ENCODE data around the gene CDIPT. TPM values are rescaled to one million over a fixed set of nuclear protein-coding genes. Genes with fewer than 3 reads are reported as not detected.
A peak's percentile ranks its signal among the peaks of the same experiment; 100 is the strongest.

Gene CDIPT
- total RNA-seq, 3 donors from 2014 or later (not counting 1 experiment from before 2014, with no cell fraction given) = 42.3 to 66.9 (median 53.0) TPM

DNA sequence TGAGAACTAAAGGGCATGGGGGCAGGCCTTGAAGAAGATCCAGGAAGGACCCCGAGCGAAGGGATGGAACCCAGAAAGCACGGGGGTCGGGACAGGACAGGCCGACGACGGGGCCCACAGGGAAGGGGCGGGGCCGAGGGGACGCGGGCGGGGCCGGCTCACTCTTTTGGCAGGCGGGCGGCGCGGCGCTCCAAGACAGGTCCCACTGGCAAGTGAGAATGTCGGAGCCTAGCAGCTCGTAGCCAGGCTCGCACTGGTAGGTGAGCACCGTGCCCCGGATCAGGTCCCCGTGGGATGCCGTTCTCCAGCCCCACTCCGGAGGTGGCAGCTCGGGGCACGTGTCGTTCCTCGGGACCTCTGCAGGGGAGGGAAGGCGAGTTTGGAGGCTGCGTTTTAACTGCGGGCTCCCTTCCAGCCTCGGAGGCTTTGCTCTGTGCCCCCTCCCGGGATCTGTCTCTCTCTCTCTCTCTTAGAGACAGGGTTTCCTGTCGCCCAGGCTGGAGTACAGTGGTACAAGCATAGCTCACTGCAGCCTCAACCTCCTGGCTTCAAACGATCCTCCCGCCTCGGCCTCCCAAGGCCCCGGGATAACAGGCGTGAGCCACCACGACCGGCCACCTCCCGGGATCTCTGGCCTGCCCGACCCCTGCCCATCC lies 13.7 kb upstream of the CDIPT start:
- Mint-ChIP-seq H3K27me3 (ENCODE audit: low read depth in 2 of 2) (peaks cover 18% of the 10 kb centered on the region in 2 donors), H3K4me3 (peak overlapping the region; percentile 74), H3K9me3 (no peaks in the 10 kb centered on the region), H3K27ac (no peak overlapping the region), H3K4me1 (peaks cover 7 to 24% of the 10 kb centered on the region in 2 donors), H3K36me3 (no peaks in the 10 kb centered on the region)
- intact Hi-C loops (cut with micrococcal nuclease) = no loop called here
- WGBS (ENCODE audit: insufficient coverage) = 8% methylated on average over 45 of the region's 45 CpGs
- Histone ChIP-seq H3K36me3 (ENCODE audit: control insufficient read depth, insufficient read depth, low read length) (no peaks in the 10 kb centered on the region), H3K4me3 (ENCODE audit: low read length) (no peak overlapping the region), H3K27me3 (ENCODE audit: control insufficient read depth, insufficient read depth, low read length) (peaks cover 20% of the 10 kb centered on the region), H3K27ac (ENCODE audit: low read length) (no peak overlapping the region), H3K4me1 (ENCODE audit: control insufficient read depth, insufficient read depth, low read length) (peaks cover 18% of the 10 kb centered on the region), H3K9me3 (ENCODE audit: control insufficient read depth, insufficient read depth, low read length) (no peaks in the 10 kb centered on the region)
- ATAC-seq (peak in 2 of 3 donors; percentile 42 to 58), DNase-seq (peak in 1 of 2 donors; percentile 45)
- TF ChIP-seq, protein P1, sequence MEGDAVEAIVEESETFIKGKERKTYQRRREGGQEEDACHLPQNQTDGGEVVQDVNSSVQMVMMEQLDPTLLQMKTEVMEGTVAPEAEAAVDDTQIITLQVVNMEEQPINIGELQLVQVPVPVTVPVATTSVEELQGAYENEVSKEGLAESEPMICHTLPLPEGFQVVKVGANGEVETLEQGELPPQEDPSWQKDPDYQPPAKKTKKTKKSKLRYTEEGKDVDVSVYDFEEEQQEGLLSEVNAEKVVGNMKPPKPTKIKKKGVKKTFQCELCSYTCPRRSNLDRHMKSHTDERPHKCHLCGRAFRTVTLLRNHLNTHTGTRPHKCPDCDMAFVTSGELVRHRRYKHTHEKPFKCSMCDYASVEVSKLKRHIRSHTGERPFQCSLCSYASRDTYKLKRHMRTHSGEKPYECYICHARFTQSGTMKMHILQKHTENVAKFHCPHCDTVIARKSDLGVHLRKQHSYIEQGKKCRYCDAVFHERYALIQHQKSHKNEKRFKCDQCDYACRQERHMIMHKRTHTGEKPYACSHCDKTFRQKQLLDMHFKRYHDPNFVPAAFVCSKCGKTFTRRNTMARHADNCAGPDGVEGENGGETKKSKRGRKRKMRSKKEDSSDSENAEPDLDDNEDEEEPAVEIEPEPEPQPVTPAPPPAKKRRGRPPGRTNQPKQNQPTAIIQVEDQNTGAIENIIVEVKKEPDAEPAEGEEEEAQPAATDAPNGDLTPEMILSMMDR (IDR thresholded peaks at IDR 0.05) = no peak

DNA sequence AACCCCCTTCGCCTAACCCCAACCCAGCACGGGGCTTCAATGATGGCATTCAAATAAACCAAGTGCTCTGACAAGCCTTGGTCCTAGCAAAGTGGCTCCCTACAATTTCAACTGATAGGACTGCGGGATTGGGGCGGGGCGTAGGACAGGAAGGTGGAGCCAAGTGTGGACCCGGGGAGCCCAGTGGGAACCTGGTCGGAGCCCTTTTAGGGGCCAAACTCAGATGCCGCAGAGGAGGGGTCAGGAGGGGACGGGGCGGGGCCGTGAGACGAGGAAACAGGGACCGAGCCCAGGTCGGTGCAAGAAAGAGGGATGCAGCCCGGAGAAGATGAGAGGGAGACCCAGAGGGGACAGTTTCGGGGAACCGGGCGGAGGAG lies 13.2 kb upstream of the CDIPT start:
- no peaks in the 10 kb centered on the region for H3K9me3 ChIP-seq (ENCODE audit: control insufficient read depth, insufficient read depth, low read length)
- DNase-seq (no peak), ATAC-seq (no peak)
- no peak overlapping the region for H3K4me3 ChIP-seq (ENCODE audit: low read length)
- H3K4me1 ChIP-seq (ENCODE audit: control insufficient read depth, insufficient read depth, low read length) = peaks cover 18% of the 10 kb centered on the region
- H3K4me3 Mint-ChIP-seq = peak overlapping the region; percentile 69
- intact Hi-C loops (cut with micrococcal nuclease) = no loop called here
- H3K27me3 Mint-ChIP-seq (ENCODE audit: low read depth in 2 of 2) = peaks cover 18% of the 10 kb centered on the region in 2 donors
- H3K27ac ChIP-seq (ENCODE audit: low read length) = no peak overlapping the region
- TF ChIP-seq, protein P1 (IDR thresholded peaks at IDR 0.05) = no peak
- H3K27me3 ChIP-seq (ENCODE audit: control insufficient read depth, insufficient read depth, low read length) = peaks cover 20% of the 10 kb centered on the region
- no peaks in the 10 kb centered on the region for H3K36me3 Mint-ChIP-seq
- WGBS (ENCODE audit: insufficient coverage) = 25% methylated on average over 18 of the region's 18 CpGs
- peaks cover 7 to 24% of the 10 kb centered on the region in 2 donors for H3K4me1 Mint-ChIP-seq
- H3K9me3 Mint-ChIP-seq = no peaks in the 10 kb centered on the region
- no peaks in the 10 kb centered on the region for H3K36me3 ChIP-seq (ENCODE audit: control insufficient read depth, insufficient read depth, low read length)
- no peak overlapping the region for H3K27ac Mint-ChIP-seq

DNA sequence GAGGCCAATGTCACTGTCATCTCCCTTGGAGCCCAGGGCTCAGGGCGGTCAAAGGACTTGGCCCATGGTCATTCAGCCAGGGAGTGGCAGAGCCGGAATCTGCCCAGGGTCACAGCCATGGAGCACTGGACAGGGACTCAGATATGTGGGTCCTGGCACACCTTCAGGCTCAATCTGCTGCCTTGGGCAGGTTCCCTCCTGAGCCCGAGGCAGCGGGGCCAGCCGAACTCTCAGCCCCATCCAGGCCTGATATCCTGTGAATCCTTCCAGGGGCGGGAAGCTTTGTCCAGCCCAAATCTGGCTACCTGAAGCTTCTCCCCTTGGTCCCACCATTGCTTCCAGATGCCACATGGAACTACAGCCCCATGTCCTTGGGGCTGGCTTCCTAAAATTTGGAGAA lies 12.2 kb upstream of the CDIPT start:
- TF ChIP-seq, protein P1 (IDR thresholded peaks at IDR 0.05) = no peak
- Mint-ChIP-seq H3K36me3 (no peaks in the 10 kb centered on the region), H3K4me3 (no peak overlapping the region), H3K27ac (no peak overlapping the region), H3K27me3 (ENCODE audit: low read depth in 2 of 2) (peaks cover 18% of the 10 kb centered on the region in 2 donors), H3K4me1 (peaks cover 7 to 24% of the 10 kb centered on the region in 2 donors), H3K9me3 (no peaks in the 10 kb centered on the region)
- DNase-seq = no peak
- intact Hi-C loops (cut with micrococcal nuclease) = no loop called here
- Histone ChIP-seq H3K4me3 (ENCODE audit: low read length) (no peak overlapping the region), H3K4me1 (ENCODE audit: control insufficient read depth, insufficient read depth, low read length) (peaks cover 18% of the 10 kb centered on the region), H3K9me3 (ENCODE audit: control insufficient read depth, insufficient read depth, low read length) (no peaks in the 10 kb centered on the region), H3K27ac (ENCODE audit: low read length) (no peak overlapping the region), H3K36me3 (ENCODE audit: control insufficient read depth, insufficient read depth, low read length) (no peaks in the 10 kb centered on the region), H3K27me3 (ENCODE audit: control insufficient read depth, insufficient read depth, low read length) (peaks cover 20% of the 10 kb centered on the region)
- 99% methylated on average over 6 of the region's 6 CpGs for WGBS (ENCODE audit: insufficient coverage)
- ATAC-seq = no peak

DNA sequence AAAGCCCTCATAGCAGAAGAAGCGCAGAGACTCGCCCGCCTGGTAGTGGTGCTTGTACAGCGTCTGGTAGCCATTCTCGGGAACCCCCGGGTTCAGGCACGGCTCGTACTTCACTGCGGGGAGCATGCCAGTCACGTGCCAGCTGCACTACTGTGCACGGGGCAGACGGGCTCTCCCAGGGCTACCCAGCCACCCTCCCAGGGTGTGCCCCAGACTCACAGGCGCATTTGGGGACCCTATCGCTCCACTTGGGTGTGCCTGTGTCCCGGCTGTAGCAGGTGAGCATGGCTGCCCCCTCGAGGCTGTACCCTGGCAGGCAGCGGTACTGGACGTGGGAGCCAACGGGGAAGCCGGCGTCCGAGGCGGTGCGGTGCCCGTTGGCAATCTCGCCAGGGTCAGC lies 10.3 kb upstream of the CDIPT start:
- Mint-ChIP-seq H3K9me3 (no peaks in the 10 kb centered on the region), H3K4me3 (no peak overlapping the region)
- intact Hi-C loops (cut with micrococcal nuclease) = no loop called here

More for the DNA sequence above, 10.3 kb upstream of the CDIPT start:
- Histone ChIP-seq H3K36me3 (ENCODE audit: control insufficient read depth, insufficient read depth, low read length) (no peaks in the 10 kb centered on the region), H3K27ac (ENCODE audit: low read length) (no peak overlapping the region), H3K27me3 (ENCODE audit: control insufficient read depth, insufficient read depth, low read length) (peaks cover 20% of the 10 kb centered on the region), H3K4me1 (ENCODE audit: control insufficient read depth, insufficient read depth, low read length) (peaks cover 18% of the 10 kb centered on the region), H3K9me3 (ENCODE audit: control insufficient read depth, insufficient read depth, low read length) (no peaks in the 10 kb centered on the region), H3K4me3 (ENCODE audit: low read length) (no peak overlapping the region)
- Mint-ChIP-seq H3K36me3 (no peaks in the 10 kb centered on the region), H3K4me1 (peaks cover 7 to 24% of the 10 kb centered on the region in 2 donors), H3K27ac (no peak overlapping the region), H3K27me3 (ENCODE audit: low read depth in 2 of 2) (peaks cover 18% of the 10 kb centered on the region in 2 donors)
- DNase-seq (no peak), ATAC-seq (peak in 1 of 3 donors; percentile 15)
- WGBS (ENCODE audit: insufficient coverage) = 95% methylated on average over 26 of the region's 26 CpGs
- TF ChIP-seq, protein P1 (IDR thresholded peaks at IDR 0.05) = no peak

Data from natural killer cell (primary cell).